Transverse colon (tissue), 4 donors: ENCODE measurements around the gene ABCA10. TPM values are rescaled to one million over a fixed set of nuclear protein-coding genes. Genes with fewer than 3 reads are reported as not detected.

ENCODE experiments used
- DNase-seq: peaks from one replicate; pipeline ENCODE4 v3.0.0-alpha.2; 2019
- H3K27ac ChIP-seq, 4 donors: fragments of 200-600 bp; sonication (generic); 2 replicates each; pipeline ENCODE4 v1.5.1; 2016 to 2018; ENCODE audit warnings: inconsistent platforms in 4 of 4
- H3K27me3 ChIP-seq: fragments of 200-600 bp; sonication (generic); 2 replicates; pipeline ENCODE4 v1.5.1; 2017; ENCODE audit warnings: inconsistent platforms
- H3K36me3 ChIP-seq, 4 donors: fragments of 200-600 bp; sonication (generic); 2 replicates each; pipeline ENCODE4 v1.5.1; 2017 to 2019; ENCODE audit warnings: inconsistent platforms in 4 of 4
- H3K4me1 ChIP-seq, 4 donors: fragments of 200-600 bp; sonication (generic); 2 replicates each; pipeline ENCODE4 v1.5.1; 2017 to 2020; ENCODE audit warnings: inconsistent platforms in 4 of 4
- H3K4me3 ChIP-seq, 4 donors: fragments of 200-600 bp; sonication (generic); 1 replicate in 1 of 4; 2 replicates in 3 of 4; pipeline versions ENCODE4 v1.5.1 to v1.6.1; 2017 to 2019; ENCODE audit warnings: inconsistent platforms in 4 of 4
- H3K9me3 ChIP-seq, 2 donors: fragments of 200-600 bp; sonication (generic); 2 replicates each; pipeline ENCODE4 v1.5.1; 2017 to 2019; ENCODE audit warnings: inconsistent platforms in 2 of 2
- CTCF ChIP-seq, 5 experiments: fragments of 200-600 bp in 3 of 5; fragments of 450-650 bp in 2 of 5; sonication (generic) in 3 of 5; IDR thresholded peaks; 1 replicate in 2 of 5; 2 replicates in 3 of 5; pipeline ENCODE4 v1.5.1; 2016 to 2017; ENCODE audit warnings: antibody characterized with exemption in 5 of 5, inconsistent platforms in 3 of 5, mild to moderate bottlenecking in 2 of 5, moderate library complexity in 1 of 5
- EP300 ChIP-seq: sonication (generic); formaldehyde crosslinking; IDR thresholded peaks from one replicate; pipeline ENCODE4 v1.6.1; 2017; ENCODE audit warnings: antibody characterized with exemption, low read depth
- POLR2A ChIP-seq: fragments of 450-650 bp; IDR thresholded peaks from one replicate; pipeline ENCODE4 v1.6.1; 2016; ENCODE audit warnings: antibody characterized with exemption, mild to moderate bottlenecking, moderate library complexity
- POLR2AphosphoS5 ChIP-seq, 3 donors: sonication (generic); formaldehyde crosslinking; IDR thresholded peaks; one replicate each; pipeline ENCODE4 v1.6.1; 2016; ENCODE audit warnings: antibody characterized with exemption in 3 of 3
- WGBS, 2 donors: methylation state at CpG; one replicate each; pipeline ENCODE4 v1.1.5; 2018; ENCODE audit warnings: low coverage in 1 of 2; 5-methylcytosine and 5-hydroxymethylcytosine counted together
- in situ Hi-C, 4 donors: fragments of 200-750 bp; cut with MboI; loops; one replicate each; pipeline versions ENCODE4 v1.15.0 to v1.15.1; 2017; ENCODE audit warnings: low sequenced_read_pairs in 3 of 4, low pct_ligation_motif_present in 1 of 4, low pct_unique_long_range_greater_than_20kb in 1 of 4
- intact Hi-C: fragments of 100-400 bp; cut with DNase I; formaldehyde crosslinking; loops from one replicate; pipeline ENCODE4 v1.15.1; 2023; ENCODE audit warnings: low total_unique reads
- total RNA-seq, 4 donors: library from RNA; depleted of rRNA; stranded (reverse); fragments of >200 nt; gene quantifications; one replicate each; pipeline ENCODE4 v1.1.0, GENCODE V29; 2016

ABCA10 gene
- total RNA-seq, 4 donors from 2014 or later = 4.6 to 22.1 (median 13.0) TPM

- in situ Hi-C loops = loop anchor here in 1 of 4 donors (10.0 kb wide), 1 partner anchor 455 kb away; no protein-coding TSS in a partner anchor
- intact Hi-C loops = no loop called here
- H3K27me3 ChIP-seq = no peaks in the 10 kb centered on the region
- TF ChIP-seq CTCF (IDR thresholded peaks at IDR 0.05) (no peak), POLR2A (no peak), EP300 (no peak), POLR2AphosphoS5 (IDR thresholded peaks at IDR 0.05) (no peak)
- H3K4me3 ChIP-seq = no peak overlapping the region
- no peak overlapping the region for H3K27ac ChIP-seq
- H3K36me3 ChIP-seq = peaks cover 0 to 3% (median 0%) of the 10 kb centered on the region in 4 donors
- 31 to 50% methylated on average over 1 of the region's 1 CpG for WGBS, 2 donors
- H3K4me1 ChIP-seq = no peaks in the 10 kb centered on the region
- no peak for DNase-seq
- no peaks in the 10 kb centered on the region for H3K9me3 ChIP-seq
Measured at GRCh38 chr17:69220098-69220497, 8.5 kb downstream of the ABCA10 start.

GRCh38 chr17:69218986-69219385 is 9.6 kb downstream of the ABCA10 start:
- intact Hi-C loops = no loop called here
- H3K9me3 ChIP-seq = no peaks in the 10 kb centered on the region
- no peak overlapping the region for H3K27ac ChIP-seq
- in situ Hi-C loops = no loop called here
- no peaks in the 10 kb centered on the region for H3K27me3 ChIP-seq
- 76 to 95% methylated on average over 3 of the region's 3 CpGs for WGBS, 2 donors
- no peak overlapping the region for H3K4me3 ChIP-seq
- DNase-seq = no peak
- TF ChIP-seq POLR2AphosphoS5 (IDR thresholded peaks at IDR 0.05) (no peak), CTCF (IDR thresholded peaks at IDR 0.05) (no peak), EP300 (no peak), POLR2A (no peak)
- H3K36me3 ChIP-seq = peaks cover 0 to 3% (median 0%) of the 10 kb centered on the region in 4 donors
- no peaks in the 10 kb centered on the region for H3K4me1 ChIP-seq

GRCh38 chr17:69213059-69213813 is 15.4 kb downstream of the ABCA10 start:
- intact Hi-C loops = no loop called here
- no peaks in the 10 kb centered on the region for H3K36me3 ChIP-seq
- H3K27ac ChIP-seq = no peak overlapping the region
- H3K9me3 ChIP-seq = no peaks in the 10 kb centered on the region
- H3K4me1 ChIP-seq = no peaks in the 10 kb centered on the region
- DNase-seq = no peak
- TF ChIP-seq CTCF (IDR thresholded peaks at IDR 0.05) (no peak), EP300 (no peak), POLR2AphosphoS5 (IDR thresholded peaks at IDR 0.05) (no peak), POLR2A (no peak)
- no peaks in the 10 kb centered on the region for H3K27me3 ChIP-seq
- 82 to 89% methylated on average over 4 to 9 of the region's 9 CpGs for WGBS, 2 donors
- in situ Hi-C loops = no loop called here
- no peak overlapping the region for H3K4me3 ChIP-seq

- no peak for TF ChIP-seq EP300
- no peak for TF ChIP-seq CTCF (IDR thresholded peaks at IDR 0.05)
- no peak for TF ChIP-seq POLR2AphosphoS5 (IDR thresholded peaks at IDR 0.05)
- no peak for TF ChIP-seq POLR2A
- intact Hi-C loops = no loop called here
- WGBS, 2 donors = 73 to 76% methylated on average over 1 to 2 of the region's 2 CpGs
Measured at GRCh38 chr17:69208640-69209039, 20.0 kb downstream of the ABCA10 start.

More at GRCh38 chr17:69208640-69209039, 20.0 kb downstream of the ABCA10 start:
- no peak overlapping the region for H3K4me3 ChIP-seq
- H3K4me1 ChIP-seq = no peaks in the 10 kb centered on the region
- no peaks in the 10 kb centered on the region for H3K9me3 ChIP-seq
- in situ Hi-C loops = no loop called here
- H3K27ac ChIP-seq = no peak overlapping the region
- no peak for DNase-seq
- no peaks in the 10 kb centered on the region for H3K27me3 ChIP-seq
- H3K36me3 ChIP-seq = no peaks in the 10 kb centered on the region
